GM18526 (cell line): ENCODE measurements around the gene KY.

ENCODE experiments used
- POLR2A ChIP-seq: IDR thresholded peaks from 3 replicates; pipeline ENCODE4 v1.6.1; 2011; ENCODE audit not compliant: insufficient read length; ENCODE audit errors: extremely low read depth

KY gene

DNA sequence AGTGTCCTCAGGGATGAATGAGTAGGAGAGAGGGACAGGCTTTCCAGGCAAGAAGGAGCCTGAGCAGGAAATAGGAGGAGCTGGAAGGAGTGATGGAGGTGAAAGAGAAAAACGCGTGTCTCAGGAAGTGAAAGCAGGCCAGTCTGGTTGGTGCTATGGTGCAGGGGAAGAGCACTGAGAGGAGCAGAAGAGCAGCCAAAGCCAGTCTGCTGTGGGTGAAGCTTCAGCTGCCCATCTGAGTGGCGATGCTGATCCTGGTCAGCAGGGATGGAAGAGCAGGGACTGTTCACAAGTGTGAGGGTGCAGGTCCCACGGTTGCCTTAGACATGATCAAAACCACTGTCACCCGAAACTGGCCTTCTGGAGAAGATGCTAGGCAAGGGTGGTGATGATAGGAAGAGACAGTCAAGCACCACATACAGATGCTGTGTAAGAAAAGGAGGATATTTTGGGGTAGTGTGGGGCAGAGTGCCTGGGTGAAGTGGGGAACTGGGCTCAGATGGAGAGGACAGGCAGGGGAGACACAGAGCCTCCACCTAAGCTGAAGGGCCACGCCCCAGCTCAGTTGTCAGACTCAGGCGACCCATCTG, 5.5 kb upstream of the KY start:
- TF ChIP-seq POLR2A: no peak

DNA sequence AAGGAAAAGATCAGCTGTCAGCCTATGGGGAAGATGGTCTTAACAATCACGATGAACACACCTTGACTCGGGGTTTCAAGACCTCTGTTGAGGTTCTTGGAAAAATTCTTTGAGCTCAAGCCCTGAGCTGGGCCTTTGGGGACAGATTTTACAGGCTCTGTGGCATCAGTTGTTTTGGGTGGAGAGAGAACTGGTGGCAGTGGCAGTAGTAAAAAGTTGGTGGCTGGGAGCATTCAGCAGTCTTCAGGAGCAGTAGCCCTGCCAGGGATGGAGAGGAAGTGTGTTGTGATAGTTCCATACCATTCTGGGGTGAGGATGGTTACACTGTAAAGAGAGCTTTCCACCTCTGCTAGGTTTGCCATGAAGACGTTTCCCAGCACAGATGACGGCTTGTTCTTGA, 4.9 kb upstream of the KY start:
- no peak for TF ChIP-seq POLR2A

DNA sequence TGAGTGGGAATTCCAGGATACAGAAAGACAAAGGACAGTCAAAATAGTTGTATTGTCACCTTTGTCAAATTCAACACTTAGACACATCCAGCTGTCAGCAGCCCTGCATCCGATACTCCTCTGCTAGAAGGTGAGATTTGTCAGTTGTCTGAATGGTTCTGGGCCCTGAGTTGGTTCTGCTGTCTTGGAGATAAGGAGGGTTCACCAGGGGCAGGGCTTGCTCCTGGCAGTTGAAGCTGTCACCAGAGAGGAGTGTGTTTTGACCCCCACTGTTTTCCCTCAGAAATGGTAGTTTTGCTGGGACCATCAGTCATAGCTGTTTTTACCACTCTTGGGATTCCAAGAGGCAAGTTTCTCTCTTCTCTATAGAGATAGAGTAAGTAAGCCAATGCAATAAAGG, 3.2 kb upstream of the KY start:
- TF ChIP-seq POLR2A: no peak

DNA sequence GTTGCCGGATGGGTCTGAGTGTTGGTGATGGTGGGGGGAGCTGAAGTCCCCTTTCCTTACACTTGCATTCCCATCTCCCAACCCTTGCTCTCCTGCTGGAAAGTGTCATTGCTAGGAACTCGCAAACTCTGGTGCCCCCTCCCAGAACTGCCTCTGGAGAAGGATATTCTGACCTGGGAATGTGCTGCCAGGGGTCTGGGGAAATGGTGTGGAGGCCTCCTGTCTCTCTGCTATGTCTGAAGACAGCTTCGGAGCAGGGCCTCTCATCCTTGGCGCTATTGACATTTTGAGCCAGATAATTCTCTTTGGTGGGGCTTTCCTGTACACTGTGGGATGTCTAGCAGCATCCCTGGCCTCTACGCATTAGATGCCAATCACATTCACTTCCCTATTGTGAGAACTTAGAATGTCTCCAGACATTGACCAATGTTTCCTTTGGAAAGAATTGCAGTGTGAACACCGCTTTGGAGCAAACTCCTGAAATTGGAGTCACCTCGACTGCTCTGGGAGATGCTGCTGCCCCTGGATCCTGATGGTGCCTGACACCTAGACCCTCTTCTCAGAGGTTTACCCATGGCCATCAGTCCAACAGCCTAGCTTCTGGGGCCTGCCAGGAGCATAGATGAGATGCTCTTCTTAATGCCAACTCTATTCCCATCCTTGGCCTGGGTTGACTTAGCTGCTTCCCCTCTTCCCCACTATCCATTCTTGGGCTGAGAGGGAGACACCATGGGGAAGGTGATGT, 2.2 kb upstream of the KY start:
- TF ChIP-seq POLR2A: no peak

DNA sequence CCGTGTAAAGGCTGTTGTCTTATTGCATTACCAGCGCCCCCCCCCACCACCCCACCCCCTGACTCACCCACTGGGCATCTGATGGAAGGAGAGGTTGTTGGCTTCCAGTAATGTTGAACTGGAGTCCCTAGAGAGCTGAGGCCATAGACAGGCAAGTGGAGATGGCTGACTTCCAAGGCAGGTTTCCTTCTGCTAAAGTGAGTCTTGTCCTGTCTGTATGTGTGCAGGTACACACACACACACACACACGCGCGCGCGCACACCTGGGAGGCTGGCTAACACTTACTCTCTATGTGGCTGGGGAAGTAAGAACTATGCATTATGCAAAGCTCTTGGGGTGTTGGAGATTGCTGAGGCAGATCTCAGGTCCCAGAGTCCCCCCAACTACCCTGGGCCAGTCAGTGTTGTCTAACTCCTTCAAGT, 1.6 kb upstream of the KY start:
- TF ChIP-seq POLR2A: no peak

DNA sequence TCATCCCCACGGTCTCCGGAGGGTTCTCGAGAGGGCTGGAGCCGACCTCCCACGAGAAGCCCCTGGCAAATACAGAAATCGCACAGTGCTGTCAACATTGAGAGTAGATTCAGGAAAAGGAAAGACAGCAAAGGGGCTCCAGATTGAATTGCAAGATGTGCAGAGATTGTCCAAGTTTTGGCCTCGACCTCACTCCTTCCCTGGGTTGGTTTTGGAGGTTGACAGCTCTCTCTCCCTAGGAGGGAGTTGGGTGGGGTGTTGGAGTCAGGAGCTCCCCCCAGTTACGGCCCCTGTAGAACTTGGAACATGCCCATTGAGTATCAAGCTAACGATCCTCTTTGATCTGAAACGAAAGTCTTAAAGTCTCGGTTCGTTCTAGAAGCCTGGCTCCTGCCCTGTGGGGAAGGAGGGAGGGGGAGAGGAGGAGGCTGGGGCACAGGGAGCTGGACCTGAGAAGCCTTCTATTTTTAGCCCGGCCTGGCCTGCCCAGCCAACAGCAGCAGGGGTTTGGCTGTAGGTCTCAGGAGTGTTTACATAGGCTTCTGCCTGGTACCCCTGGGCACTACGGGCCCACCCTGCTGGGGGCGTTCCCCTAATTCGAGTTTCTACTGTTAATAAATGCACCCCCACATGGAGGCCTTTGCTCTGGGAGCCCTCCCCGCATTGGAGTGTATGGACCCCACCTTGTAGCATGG, 672 bp upstream of the KY start:
- no peak for TF ChIP-seq POLR2A

DNA sequence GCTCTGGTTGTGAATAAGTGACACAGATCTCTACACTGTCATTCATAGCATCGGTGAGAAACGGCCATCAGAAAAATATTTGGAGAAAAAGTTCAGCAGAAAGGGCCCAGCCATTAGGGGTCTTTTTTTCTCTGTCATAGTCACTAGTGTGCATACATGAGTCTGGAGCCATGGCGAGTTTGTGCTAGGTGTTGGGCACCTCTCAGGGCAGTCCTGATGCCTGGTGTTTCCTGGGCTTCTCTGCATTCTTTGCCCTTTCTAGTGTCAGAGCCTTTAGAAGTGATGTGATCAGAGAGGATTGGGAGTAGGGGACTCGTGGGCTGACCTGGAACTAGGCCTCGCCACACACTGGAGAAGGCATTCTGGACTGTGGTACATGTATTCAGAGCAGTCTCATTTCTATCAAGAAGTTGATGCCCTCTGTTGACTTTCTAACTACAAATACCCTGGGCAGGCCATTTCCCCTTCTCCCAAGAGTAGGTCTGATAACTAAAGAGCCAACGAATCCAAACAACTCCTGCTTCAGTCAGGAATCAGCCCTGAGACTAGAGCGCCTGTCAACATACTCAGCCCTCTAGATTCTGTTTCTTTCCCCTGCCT, 1.6 kb downstream of the KY start:
- TF ChIP-seq POLR2A: no peak

DNA sequence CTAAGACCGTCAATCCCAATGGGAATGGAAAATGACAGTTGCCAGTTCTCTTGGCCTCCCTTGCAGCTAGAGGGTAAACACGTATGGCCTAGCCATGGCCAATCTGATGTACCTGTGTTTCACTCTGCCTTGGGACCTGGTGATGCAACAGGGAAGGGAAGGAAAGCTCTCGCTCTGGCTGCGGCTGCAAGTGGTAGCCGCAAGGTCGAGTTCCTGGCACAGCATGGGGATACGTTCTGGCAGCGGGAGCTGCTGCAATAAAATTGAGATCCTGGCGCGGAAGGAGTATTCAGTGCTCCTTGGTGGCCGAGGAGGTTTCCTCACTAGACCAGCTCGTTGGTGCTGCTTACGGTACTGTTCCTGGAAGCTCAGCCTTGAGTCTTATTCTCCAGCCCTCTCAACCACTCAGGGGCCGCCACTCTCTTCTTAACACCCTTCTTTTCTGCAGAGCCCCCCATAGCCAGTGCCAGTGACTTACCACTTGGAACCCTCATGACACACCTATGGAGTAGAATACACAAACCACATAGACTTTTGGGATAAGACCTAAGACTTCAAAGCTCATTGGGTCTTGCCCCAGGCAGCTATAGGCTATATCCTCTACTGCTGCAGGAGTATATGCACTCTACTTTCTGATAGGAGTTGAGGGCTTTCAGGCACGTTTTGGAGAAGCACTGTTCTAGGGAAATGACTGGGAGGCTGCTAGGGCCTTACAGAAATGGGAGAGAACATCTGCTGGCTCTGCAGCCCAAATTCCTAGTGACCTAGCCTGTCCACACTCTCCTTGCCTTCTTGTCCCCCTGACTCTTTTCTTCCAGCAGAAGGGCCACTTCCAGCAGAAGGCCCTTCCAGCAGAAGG, 2.7 kb downstream of the KY start:
- no peak for TF ChIP-seq POLR2A

DNA sequence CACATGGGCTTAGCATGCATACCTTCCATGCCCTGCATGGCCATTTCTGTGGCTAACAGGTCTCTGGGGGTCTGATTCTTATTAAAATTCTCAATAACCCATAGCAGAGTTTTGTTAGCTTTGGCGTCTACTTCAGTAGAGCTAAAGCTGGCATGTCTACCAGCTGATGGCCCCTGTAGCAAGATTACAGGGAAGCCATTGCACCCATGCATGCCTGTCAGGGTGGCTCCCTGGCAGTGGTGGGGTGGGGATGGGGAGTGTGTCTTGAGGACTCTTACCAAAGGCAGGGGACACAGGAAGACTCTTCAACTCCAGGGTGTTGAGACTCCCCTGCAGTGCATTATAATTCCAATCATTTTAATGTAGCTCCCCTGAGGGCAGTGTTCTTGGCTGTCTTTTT, 4.7 kb downstream of the KY start:
- no peak for TF ChIP-seq POLR2A

DNA sequence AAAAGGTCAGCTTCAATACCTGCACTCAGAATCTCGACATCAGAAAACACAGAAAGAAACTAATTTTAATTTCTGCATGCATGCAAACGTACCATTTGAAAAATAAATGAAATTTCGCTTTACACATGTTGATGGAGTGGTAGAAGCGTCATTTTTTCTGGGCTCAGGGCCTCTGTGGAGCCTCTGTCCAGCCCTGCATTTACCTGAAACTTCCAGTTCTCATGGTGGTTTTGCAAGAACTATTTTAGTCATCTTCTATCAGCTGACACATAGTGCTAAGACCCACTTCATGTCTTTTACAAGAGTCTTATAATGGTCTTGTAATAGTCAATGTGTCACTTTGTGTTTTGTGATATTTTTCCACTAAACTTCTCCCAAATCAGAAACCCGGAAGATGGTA, 5.3 kb downstream of the KY start:
- no peak for TF ChIP-seq POLR2A

DNA sequence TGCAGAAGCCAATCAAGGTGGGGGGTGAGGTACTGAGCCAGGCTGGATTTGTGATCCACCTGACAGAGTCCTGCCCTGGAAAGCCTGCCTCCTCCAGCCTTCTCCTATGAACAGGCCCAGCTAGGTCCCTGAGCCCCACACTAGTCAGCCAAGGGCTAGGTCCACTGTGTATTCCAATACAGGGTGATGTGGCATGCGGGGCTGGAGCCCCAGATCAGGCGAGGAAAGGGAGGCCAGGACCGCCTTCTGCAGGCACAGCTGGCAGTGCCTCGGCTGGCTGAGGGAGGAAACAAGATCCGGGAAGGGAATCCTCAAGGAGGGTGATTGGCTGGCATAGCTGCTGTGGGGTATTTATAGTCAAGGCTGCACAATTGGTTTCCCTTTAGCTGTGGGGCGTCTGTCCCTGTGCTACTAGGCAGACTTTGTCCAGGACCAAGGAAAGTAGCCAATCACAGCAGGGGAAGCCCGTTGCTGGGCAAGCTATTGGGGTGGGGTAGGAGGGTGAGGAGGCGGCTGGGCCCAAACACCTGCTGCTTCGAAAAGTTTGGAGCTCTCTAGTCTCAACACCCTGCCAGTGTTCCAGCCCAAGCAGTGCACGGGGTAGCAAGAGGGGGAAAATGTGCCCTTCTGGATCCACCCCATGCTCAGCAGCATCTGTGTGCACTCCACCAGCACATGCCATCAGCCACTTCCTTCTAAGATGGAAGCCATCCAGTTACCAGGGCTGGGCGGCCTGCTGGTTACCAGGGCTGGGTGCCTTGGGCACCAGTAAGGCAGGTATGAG, 5.9 kb downstream of the KY start:
- TF ChIP-seq POLR2A: no peak

DNA sequence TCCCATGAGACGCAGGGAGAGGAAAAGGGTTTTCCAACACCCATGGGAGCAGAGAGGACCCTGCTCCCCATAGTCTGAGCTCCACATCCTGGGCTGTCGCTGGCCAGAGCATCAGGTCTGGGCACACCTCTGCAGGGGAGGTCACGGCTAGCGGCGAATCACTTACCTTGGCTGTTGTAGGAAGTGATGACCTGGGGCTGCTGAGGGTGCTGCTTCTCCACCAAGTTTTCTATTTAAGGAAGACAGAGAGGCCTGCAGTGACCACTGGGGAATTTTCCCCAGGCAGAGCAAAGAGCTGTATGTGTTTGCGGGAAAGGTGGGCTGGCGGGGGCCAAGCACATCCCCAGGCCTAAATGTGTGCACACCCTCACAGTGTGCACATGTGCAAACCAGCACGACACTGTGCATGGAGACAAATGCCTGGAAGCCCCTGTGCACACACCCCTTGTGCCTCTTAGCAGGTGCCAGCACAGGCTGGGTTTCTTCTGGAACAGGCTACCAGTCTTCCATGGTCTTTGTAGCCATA, 7.6 kb downstream of the KY start:
- TF ChIP-seq POLR2A: no peak

DNA sequence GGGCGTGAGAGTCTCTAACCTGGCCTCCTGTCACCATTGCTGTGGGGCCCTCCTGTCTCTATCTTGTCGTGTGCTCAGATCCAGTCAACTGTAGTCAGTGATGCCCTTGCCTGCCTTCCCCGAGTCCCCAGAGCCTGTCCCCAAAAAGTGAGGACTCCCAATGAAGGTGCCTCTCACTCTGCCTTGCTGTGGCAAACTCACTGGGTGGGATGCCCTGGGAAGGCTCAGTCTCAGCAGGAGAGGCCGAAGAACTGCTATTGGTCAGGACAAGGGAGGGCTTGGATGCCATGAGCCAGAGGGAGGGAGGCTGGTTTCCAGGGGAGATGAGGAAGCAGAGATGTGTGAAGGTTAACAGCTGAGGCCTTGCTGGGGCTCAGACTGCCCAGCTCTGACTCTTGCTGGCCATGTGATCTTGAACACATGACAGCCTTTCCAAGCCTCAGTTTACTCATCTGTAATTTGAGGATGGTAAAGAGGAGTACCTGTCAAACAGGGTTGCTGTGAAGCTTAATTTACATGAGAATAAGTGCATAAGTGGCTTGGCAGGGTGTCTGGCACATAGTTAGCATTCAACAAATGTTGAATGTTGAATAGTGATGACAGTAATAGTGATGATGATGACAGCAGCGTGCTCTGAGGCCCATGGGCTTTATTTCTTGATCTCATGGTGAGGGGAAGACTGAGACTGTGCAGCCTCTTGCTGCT, 8.2 kb downstream of the KY start:
- TF ChIP-seq POLR2A: no peak

DNA sequence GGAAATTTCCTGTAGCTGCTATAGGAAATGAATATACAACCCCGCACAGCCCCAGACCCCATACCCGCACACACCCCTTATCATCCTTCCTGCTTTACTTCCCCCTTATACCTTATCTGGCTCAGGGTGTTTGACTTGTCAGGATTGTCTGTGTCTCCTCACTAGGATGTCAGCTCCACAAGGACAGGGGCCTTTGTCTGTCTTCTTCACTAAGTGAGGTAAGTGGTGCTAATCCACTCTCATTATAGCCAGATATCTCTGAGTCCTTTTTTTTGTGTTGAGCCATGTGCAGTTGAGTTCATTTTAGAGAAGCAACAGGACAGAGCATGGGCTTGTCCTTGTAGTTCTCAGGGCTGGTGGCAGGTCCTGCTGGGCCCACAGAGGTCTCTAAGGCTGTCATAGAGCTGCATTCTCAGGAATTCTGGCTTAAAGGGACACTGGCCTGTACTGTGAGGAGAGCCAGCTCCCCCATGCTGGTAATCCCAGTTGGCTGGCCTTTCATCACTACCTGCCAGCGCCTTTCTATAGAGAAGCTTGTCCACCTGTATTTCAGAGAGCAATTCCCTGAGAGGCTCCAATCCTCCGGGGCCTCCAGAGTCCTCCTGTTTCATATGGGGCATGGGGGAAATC, 9.0 kb downstream of the KY start:
- TF ChIP-seq POLR2A: no peak
